Adrenal gland (tissue), 12 donors: Measurements from ENCODE around the gene SLC6A18. TPM values are rescaled to one million over a fixed set of nuclear protein-coding genes. Genes with fewer than 3 reads are reported as not detected.

Experiments
- DNase-seq, 7 donors: peaks; one replicate each; pipeline ENCODE4 v3.0.0-alpha.2; 2019 to 2020
- H3K27ac ChIP-seq, 5 donors: fragments of 200-600 bp; sonication (generic) in 4 of 5; 1 replicate in 3 of 5; 2 replicates in 2 of 5; pipeline versions ENCODE4 v1.5.1 to v1.8.0; 2016 to 2020; ENCODE audit warnings: mild to moderate bottlenecking in 1 of 5
- H3K27me3 ChIP-seq: fragments of 200-600 bp; 2 replicates; pipeline ENCODE4 v1.8.0; 2021
- H3K36me3 ChIP-seq, 2 donors: fragments of 200-600 bp; replicated peaks in 1 of 2; 1 replicate in 1 of 2; 2 replicates in 1 of 2; pipeline versions ENCODE4 v1.5.1 to v1.8.0; 2018 to 2022
- H3K4me1 ChIP-seq, 2 donors: fragments of 200-600 bp; replicated peaks in 1 of 2; 1 replicate in 1 of 2; 2 replicates in 1 of 2; pipeline versions ENCODE4 v1.5.1 to v1.8.0; 2018 to 2021
- H3K4me3 ChIP-seq, 4 donors: fragments of 200-600 bp; sonication (generic) in 3 of 4; one replicate each; pipeline ENCODE4 v1.5.1; 2016 to 2018
- H3K9me3 ChIP-seq, 3 donors: fragments of 200-600 bp; sonication (generic) in 1 of 3; replicated peaks in 1 of 3; 1 replicate in 2 of 3; 2 replicates in 1 of 3; pipeline versions ENCODE4 v1.5.1 to v1.8.0; 2016 to 2021
- CTCF ChIP-seq, 6 experiments: fragments of 450-650 bp in 4 of 6; fragments of 200-600 bp in 2 of 6; sonication (generic) in 1 of 6; IDR thresholded peaks; 1 replicate in 5 of 6; 2 replicates in 1 of 6; pipeline versions ENCODE4 v1.5.1 to v1.8.0; 2016 to 2021; ENCODE audit warnings: antibody characterized with exemption in 6 of 6, mild to moderate bottlenecking in 2 of 6, moderate library complexity in 1 of 6
- POLR2A ChIP-seq, 2 donors: fragments of 450-650 bp; IDR thresholded peaks; one replicate each; pipeline ENCODE4 v1.6.1; 2017; ENCODE audit warnings: antibody characterized with exemption in 2 of 2, mild to moderate bottlenecking in 2 of 2, moderate library complexity in 1 of 2
- WGBS, 4 donors: extraction: QIAGEN DNeasy Blood & Tissue Kit in 2 of 4; methylation state at CpG; one replicate each; pipeline versions ENCODE4 v1.1.5 to v1.1.7; 2013 to 2017; 5-methylcytosine and 5-hydroxymethylcytosine counted together
- intact Hi-C, 2 donors: fragments of 100-400 bp; cut with DNase I; formaldehyde crosslinking; loops; one replicate each; pipeline versions ENCODE4 v1.14.1 to v1.15.0; 2022 to 2023
- polyA plus RNA-seq, 3 donors: library from polyadenylated mRNA; stranded (reverse); fragments of 200-250 nt in 2 of 3; fragments of 350-450 nt in 1 of 3; fragmentation: Illumina TruSeq in 1 of 3; extraction: RNeasy Lipid Tissue Mini Kit (QIAGEN cat#74804) in 1 of 3; gene quantifications; one replicate each; pipeline ENCODE4 v1.2.3, GENCODE V29; 2013 to 2014
- total RNA-seq, 9 donors: library from RNA; depleted of rRNA in 4 of 9; stranded (reverse); fragments of >200 nt in 4 of 9; fragments of 120-200 nt in 1 of 9; fragmentation: NEBNext Ultra II Directional in 1 of 9; extraction: Animal tissue kit (Norgen Biotek cat#: 25700) in 1 of 9; gene quantifications; one replicate each; pipeline versions ENCODE4 v1.1.0 to v1.2.4, GENCODE V29; 2013 to 2023
- donor health status: healthy with polysubstance abuse.
- donor health status: Bipolar disorder and iron deficiency.
- donor health status: DM: yes; HTN: yes; CAD: no.
- donor health status: DM: no; HTN: no; CAD: no.
- donor health status: DM: no; HTN: no; CAD: no.
- donor health status: DM: yes; HTN: yes; CAD: no.

SLC6A18 gene
- total and polyA plus RNA-seq, 12 donors: not detected

GRCh38 chr5:1224631-1225030 lies 550 bp upstream of the SLC6A18 start:
- TF ChIP-seq CTCF (IDR thresholded peaks at IDR 0.05) (no peak), POLR2A (IDR thresholded peaks at IDR 0.05) (no peak)
- Histone ChIP-seq H3K4me3 (no peak overlapping the region), H3K27ac (no peak overlapping the region), H3K27me3 (no peaks in the 10 kb centered on the region), H3K9me3 (no peaks in the 10 kb centered on the region), H3K4me1 (no peaks in the 10 kb centered on the region), H3K36me3 (no peaks in the 10 kb centered on the region)
- 78 to 88% (median 84%) methylated on average over 9 to 15 of the region's 15 CpGs for WGBS, 4 donors
- intact Hi-C loops: no loop called here
- no peak for DNase-seq

- intact Hi-C loops: no loop called here
- H3K36me3 ChIP-seq: no peaks in the 10 kb centered on the region
- H3K9me3 ChIP-seq: no peaks in the 10 kb centered on the region
- H3K27ac ChIP-seq: no peak overlapping the region
- H3K27me3 ChIP-seq: no peaks in the 10 kb centered on the region
- TF ChIP-seq POLR2A (IDR thresholded peaks at IDR 0.05): no peak
- no peak for TF ChIP-seq CTCF (IDR thresholded peaks at IDR 0.05)
- no peak for DNase-seq
- H3K4me3 ChIP-seq: no peak overlapping the region
- 71 to 83% (median 75%) methylated on average over 8 to 12 of the region's 12 CpGs for WGBS, 4 donors
- no peaks in the 10 kb centered on the region for H3K4me1 ChIP-seq
These were observed 1.1 kb downstream of the SLC6A18 start for GRCh38 chr5:1226231-1226630.

- DNase-seq: no peak
- no peaks in the 10 kb centered on the region for H3K9me3 ChIP-seq
- H3K4me1 ChIP-seq: no peaks in the 10 kb centered on the region
- H3K27me3 ChIP-seq: no peaks in the 10 kb centered on the region
- 83 to 87% (median 84%) methylated on average over 45 to 50 of the region's 50 CpGs for WGBS, 4 donors
- intact Hi-C loops: no loop called here
- no peaks in the 10 kb centered on the region for H3K36me3 ChIP-seq
- no peak overlapping the region for H3K4me3 ChIP-seq
- TF ChIP-seq CTCF (IDR thresholded peaks at IDR 0.05) (no peak), POLR2A (IDR thresholded peaks at IDR 0.05) (no peak)
- H3K27ac ChIP-seq: no peak overlapping the region
These were observed 1.8 kb downstream of the SLC6A18 start for GRCh38 chr5:1226839-1227581.

- TF ChIP-seq POLR2A (IDR thresholded peaks at IDR 0.05) (no peak), CTCF (IDR thresholded peaks at IDR 0.05) (no peak)
- H3K27ac ChIP-seq: no peak overlapping the region
- no peaks in the 10 kb centered on the region for H3K9me3 ChIP-seq
- no peak overlapping the region for H3K4me3 ChIP-seq
- H3K36me3 ChIP-seq: no peaks in the 10 kb centered on the region
- DNase-seq: peak in 2 of 7 donors; percentile 7 to 23
- no peaks in the 10 kb centered on the region for H3K4me1 ChIP-seq
- WGBS, 4 donors: 19 to 25% (median 23%) methylated on average over 14 of the region's 14 CpGs
- H3K27me3 ChIP-seq: no peaks in the 10 kb centered on the region
- intact Hi-C loops: no loop called here
These were observed 2.5 kb downstream of the SLC6A18 start for GRCh38 chr5:1227667-1228066.
